ENCODE results near the gene ZXDC.

The ZXDC gene

DNA sequence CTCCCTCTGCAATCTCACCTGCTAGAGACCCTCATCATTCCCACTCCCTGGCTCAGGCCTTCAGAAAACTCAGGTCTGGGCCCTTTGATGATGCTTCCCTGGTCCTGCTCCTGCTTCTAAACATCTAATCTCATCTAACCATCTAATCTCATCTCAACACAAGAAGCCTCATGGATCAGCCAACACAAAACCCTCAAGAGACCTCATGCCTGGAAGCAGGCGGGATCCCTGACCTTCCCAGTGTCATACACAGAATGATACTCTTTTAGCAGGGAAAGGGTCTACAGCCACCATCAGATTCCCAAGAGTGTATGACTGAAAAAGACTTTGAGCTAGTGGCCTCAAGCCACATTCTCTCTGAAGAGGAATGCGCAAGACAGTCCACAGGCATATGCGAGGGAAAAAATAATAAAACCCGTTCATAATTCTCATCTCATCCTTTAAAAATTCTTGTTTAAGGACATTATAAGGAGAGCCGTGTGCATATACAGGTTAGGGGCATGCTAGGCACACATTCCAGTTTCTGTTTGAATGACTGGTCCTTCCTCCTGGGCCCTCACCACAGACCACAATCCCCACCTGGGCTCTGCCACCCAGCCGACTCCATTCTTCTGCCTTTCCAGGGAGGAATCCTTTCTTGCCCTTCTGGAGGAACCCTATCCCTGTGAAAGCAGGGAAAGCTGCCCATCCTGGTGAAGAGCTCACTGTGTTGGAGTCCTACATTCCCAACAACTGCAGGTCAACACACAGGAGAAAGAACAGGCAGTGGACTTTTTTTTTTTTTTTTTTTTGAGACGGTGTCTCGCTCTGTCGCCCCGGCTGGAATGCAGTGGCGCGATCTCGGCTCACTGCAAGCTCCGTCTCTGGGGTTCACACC, 2.2 kb downstream of the ZXDC start:
- DNase-seq (ENCODE audit: low read depth in 2 of 2): no peak

DNA sequence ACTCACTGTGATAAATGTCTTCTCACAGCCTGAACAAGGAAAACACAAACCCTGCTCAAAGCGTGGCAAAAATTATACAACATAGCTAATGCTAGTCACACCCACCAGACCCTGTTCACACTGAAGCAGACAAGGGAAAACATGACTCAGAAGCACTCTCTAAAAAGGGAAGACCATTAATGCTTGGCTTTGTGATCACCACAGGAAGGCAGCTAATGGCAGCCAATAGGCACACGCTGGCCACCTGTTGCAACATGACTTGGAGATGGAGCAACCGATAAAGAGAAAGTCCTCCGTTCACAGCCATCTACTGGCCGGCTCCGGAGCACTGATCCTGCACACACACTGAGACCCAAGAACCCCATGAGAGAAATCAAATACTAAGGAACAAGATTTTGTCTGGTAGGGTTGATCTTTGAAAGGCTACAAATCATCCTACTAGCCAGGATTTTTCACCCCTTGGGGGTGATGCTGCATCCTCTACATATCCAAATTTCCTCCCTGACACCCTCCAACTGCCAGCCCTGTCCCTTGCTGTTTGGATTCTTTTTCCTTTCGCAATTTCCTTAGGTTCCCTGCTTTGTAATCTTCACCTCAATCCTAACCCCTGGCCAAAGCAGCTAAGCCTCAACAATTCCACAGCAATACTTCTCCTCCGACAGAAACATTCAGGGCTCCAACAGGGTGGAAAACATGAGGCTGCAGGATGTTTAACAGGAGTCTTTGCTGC, 3.2 kb downstream of the ZXDC start:
- DNase-seq (ENCODE audit: low read depth in 2 of 2): no peak

DNA sequence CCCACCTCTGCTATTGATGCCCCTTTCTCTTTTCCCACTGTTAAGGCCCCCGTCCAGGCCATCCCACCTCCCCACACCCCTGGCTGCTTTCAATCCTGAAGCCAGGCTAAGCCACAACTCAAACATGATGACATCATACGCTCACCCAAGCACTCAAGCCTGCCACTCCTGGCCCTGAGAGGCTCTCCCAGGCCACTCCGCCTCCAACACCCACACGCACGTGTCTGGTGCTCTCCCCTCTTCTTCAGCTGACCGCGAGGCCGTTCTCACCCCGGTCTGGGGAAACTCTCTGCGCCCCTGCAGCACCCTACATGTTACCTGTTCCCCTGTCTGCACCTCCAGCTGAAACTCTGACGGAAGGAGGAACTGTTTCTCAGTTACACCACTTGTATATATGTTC, 6.2 kb downstream of the ZXDC start:
- no peak for DNase-seq (ENCODE audit: low read depth in 2 of 2)

DNA sequence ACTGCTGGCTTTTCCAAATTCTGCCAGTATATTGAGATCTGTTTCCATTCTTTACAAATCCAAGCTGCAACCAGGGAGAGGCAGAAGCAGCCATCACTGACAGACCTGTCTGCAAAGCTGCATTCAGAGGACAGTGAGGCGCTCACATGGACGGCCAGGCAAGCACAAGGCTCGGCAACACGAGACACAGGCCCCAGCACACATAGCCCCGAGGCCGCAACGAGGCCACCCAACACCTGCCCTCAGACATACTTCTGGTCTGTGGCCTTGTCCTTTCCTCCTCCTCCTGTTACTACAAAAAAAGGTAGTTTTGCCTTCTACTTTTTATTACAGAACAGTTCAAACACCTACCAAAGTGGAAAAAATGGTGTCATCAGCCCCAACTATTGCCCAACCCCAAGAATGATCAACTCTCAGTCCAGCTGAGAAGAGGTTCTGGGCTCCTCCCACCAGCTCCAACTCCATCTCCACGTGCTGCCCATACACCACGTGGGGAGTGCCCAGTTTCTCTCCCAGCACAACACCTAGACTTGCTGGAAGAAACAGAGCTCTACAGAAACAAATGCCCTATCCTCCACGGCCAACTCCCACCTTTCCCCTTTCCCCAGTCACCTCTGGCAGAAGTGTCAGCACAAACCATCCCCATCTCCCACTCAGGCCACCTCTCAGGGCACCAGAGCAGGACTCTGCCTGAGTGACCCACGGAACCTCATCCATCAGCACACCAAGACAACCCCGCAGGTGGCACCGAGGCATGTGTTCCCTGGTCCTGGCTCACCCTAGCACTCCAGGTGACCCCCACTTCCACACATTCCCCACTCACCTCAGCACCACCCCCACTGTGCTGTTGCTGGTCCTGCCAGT, 7.4 kb downstream of the ZXDC start:
- DNase-seq (ENCODE audit: low read depth in 2 of 2): no peak

- DNase-seq (ENCODE audit: low read depth in 2 of 2): no peak
Measured at GRCh38 chr3:126467611-126467955, 8.1 kb downstream of the ZXDC start.

GRCh38 chr3:126466886-126467610, 8.6 kb downstream of the ZXDC start:
- no peak for DNase-seq (ENCODE audit: low read depth in 2 of 2)

- DNase-seq (ENCODE audit: low read depth in 2 of 2): no peak
Measured at GRCh38 chr3:126465928-126466544, 9.7 kb downstream of the ZXDC start.

GRCh38 chr3:126464997-126465396, 10.7 kb downstream of the ZXDC start:
- no peak for DNase-seq (ENCODE audit: low read depth in 2 of 2)

- DNase-seq (ENCODE audit: low read depth in 2 of 2): no peak
Measured at GRCh38 chr3:126464494-126464893, 11.2 kb downstream of the ZXDC start.

DNA sequence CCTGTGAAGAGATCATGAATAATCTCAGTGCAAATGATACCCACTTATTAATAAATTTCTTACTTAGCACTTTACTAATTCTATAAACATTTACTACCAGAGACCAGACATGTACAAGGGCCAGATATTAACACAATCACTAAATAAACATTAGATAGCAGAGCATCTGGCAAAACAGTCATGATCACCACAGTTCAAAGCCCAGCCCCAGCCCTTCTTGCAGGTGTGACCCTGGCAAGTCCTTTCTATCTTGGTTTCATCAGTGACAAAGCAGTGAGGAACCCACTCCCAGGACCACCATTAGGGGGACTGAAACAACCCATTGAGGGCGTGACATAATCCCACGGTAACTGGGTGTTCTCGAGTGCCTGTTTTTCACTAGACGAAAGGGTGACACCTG, 11.6 kb downstream of the ZXDC start:
- DNase-seq (ENCODE audit: low read depth in 2 of 2): no peak

DNA sequence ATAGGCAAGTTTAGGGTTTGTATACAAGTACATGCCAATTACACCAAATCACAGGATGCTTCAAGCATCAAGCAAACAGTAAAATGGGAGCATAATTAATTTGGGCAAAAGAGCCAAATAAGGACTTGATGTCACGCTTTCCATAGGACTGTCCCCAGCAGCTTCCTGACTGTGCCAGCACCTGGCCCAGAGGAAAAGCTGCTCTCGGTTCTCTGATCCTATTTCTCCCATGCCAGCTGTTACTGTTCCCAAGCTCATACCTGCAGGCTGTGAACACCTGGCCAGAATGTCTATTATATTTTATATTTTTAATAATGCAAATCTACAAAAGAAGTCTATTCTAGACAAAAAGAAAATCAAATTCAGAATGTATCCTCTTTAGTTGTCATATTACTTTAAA, 12.2 kb downstream of the ZXDC start:
- no peak for DNase-seq (ENCODE audit: low read depth in 2 of 2)

- DNase-seq (ENCODE audit: low read depth in 2 of 2): no peak
Measured at GRCh38 chr3:126461450-126462070, 14.1 kb downstream of the ZXDC start.

DNA sequence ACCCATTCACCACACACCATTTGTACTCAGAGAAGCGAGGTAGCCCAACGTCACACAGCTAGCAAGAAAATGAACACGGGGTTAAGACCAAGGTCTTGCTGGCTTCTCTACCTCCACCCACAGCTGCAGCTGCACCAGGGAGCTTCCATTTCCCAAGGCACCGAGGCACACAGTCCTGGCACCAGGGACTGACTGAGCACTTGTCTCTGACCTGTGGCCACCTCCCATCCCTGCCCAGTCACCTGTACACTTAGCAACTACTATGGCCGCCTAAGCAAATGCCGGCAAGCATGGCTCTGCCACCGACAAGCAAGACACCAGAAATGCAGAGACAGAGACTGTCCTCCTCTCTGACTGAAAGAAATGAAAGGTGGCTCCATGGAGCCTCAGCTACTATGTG, 15.3 kb downstream of the ZXDC start:
- no peak for DNase-seq (ENCODE audit: low read depth in 2 of 2)

DNA sequence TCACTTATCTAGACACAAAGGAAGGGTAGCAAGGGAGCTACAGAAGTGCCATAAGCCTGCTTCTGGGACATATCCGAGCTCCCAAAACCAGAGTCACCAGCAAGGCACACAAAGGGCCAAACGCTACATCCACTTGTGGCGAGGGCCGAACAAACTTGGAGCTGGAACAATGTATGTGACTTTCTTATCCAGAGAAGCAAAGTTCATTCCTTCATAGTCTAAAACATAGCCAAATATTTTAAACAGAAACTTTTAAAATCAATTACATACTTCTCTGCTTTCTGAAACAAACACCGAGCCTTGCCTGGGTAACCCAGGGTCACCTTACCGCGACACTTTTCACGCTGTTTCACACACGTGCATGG, 15.9 kb downstream of the ZXDC start:
- DNase-seq (ENCODE audit: low read depth in 2 of 2): no peak

- no peak for DNase-seq (ENCODE audit: low read depth in 2 of 2)
Measured at GRCh38 chr3:126459111-126459762, 16.5 kb downstream of the ZXDC start.

GRCh38 chr3:126456766-126457388, 18.8 kb downstream of the ZXDC start:
- DNase-seq (ENCODE audit: low read depth in 2 of 2): no peak

- no peak for DNase-seq (ENCODE audit: low read depth in 2 of 2)
Measured at GRCh38 chr3:126456211-126456610, 19.5 kb downstream of the ZXDC start.

- no peak for DNase-seq (ENCODE audit: low read depth in 2 of 2)
Measured at GRCh38 chr3:126454437-126455198, 21.1 kb downstream of the ZXDC start.

DNA sequence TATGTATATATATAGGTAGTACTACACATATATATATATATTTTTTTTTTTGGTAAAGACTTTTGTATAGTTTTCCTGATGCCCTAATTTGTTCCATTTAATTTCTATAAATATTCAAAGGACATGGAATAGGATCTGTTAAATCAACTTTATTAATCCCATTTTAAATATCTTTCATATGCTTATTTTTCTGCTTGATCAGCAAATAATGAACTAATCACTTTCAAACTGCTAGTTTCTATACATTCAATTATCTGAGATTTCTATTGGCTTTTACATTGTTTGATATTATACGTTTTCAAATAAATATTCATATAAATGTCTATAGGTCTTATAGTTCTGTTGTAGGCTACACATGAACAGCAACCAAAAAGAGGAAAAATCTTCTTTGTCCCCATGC, 21.7 kb downstream of the ZXDC start:
- DNase-seq (ENCODE audit: low read depth in 2 of 2): no peak
